HG03060 (cell line): Measurements from ENCODE around the gene TAT.
"Not testable (repeated sequence)": the region's sequence is repeated elsewhere in the genome, so short reads cannot be mapped to it uniquely, and the experiment has no call there.

Source experiments
- ATAC-seq: cut with Tn5 transposase; IDR thresholded peaks from one replicate; pipeline ENCODE4 v1.9.1; 2021; ENCODE audit warnings: low read depth, moderate number of reproducible peaks; ENCODE audit not compliant: unreplicated experiment

TAT gene

GRCh38 chr16:71576971-71577370 is at the start of gene TAT:
TSS of gene TAT (minus strand) at chr16:71577092. CDS start at chr16:71576415, 677 bp downstream.
- ATAC-seq, result no peak

- no peak for ATAC-seq
Measured at GRCh38 chr16:71626018-71626857, 49.3 kb upstream of the TAT start, which contains the start of gene MARVELD3. TSS of gene MARVELD3 (plus strand) at chr16:71626184. CDS start at chr16:71626230, 46 bp downstream.

- no peak for ATAC-seq
Measured at GRCh38 chr16:71625113-71625850, 48.4 kb upstream of the TAT start.

GRCh38 chr16:71623597-71623996 is 46.7 kb upstream of the TAT start:
- ATAC-seq, result no peak

- ATAC-seq, result no peak
Measured at GRCh38 chr16:71622088-71622487, 45.2 kb upstream of the TAT start.

- ATAC-seq, result no peak
Measured at GRCh38 chr16:71618429-71618828, 41.5 kb upstream of the TAT start.

GRCh38 chr16:71614956-71615355 is 38.1 kb upstream of the TAT start:
- ATAC-seq, result not testable (repeated sequence)

GRCh38 chr16:71610936-71611871 is 34.3 kb upstream of the TAT start:
- ATAC-seq, result no peak

- no peak for ATAC-seq
Measured at GRCh38 chr16:71610447-71610846, 33.6 kb upstream of the TAT start.

GRCh38 chr16:71609066-71609465 is 32.2 kb upstream of the TAT start:
- no peak for ATAC-seq

GRCh38 chr16:71600822-71601221 is 23.9 kb upstream of the TAT start:
- no peak for ATAC-seq

- ATAC-seq, result not testable (repeated sequence)
Measured at GRCh38 chr16:71598426-71598825, 21.5 kb upstream of the TAT start.

- not testable (repeated sequence) for ATAC-seq
Measured at GRCh38 chr16:71595340-71595826, 18.5 kb upstream of the TAT start.

- ATAC-seq, result no peak
Measured at GRCh38 chr16:71594000-71594646, 17.2 kb upstream of the TAT start.

- no peak for ATAC-seq
Measured at GRCh38 chr16:71593048-71593999, 16.4 kb upstream of the TAT start.

- no peak for ATAC-seq
Measured at GRCh38 chr16:71591917-71592316, 15.0 kb upstream of the TAT start.

- no peak for ATAC-seq
Measured at GRCh38 chr16:71590584-71590983, 13.7 kb upstream of the TAT start.

- ATAC-seq, result not testable (repeated sequence)
Measured at GRCh38 chr16:71590071-71590470, 13.2 kb upstream of the TAT start.

GRCh38 chr16:71589334-71589733 is 12.4 kb upstream of the TAT start:
- ATAC-seq, result not testable (repeated sequence)
